Astrocyte of the cerebellum (primary cell): ENCODE data around the gene GAK.

Experiments
- DNase-seq: peaks from one replicate; pipeline ENCODE4 v3.0.0-alpha.2; 2011; ENCODE audit warnings: low read depth
- H3K4me3 ChIP-seq: 2 replicates; pipeline ENCODE4 v1.5.1; 2011; ENCODE audit warnings: mild to moderate bottlenecking, low read depth, low read length, moderate library complexity
- in situ Hi-C: cut with HindIII; loops from 2 replicates; pipeline ENCODE4 v1.10.0; 2017; ENCODE audit warnings: low sequenced_read_pairs
- TF ChIP-seq, protein P1 (sequence below): IDR thresholded peaks from 2 replicates; pipeline ENCODE4 v1.5.1; 2012; ENCODE audit warnings: low read length, low read depth, moderate library complexity, mild to moderate bottlenecking; ENCODE audit errors: missing control alignments

Gene GAK

DNA sequence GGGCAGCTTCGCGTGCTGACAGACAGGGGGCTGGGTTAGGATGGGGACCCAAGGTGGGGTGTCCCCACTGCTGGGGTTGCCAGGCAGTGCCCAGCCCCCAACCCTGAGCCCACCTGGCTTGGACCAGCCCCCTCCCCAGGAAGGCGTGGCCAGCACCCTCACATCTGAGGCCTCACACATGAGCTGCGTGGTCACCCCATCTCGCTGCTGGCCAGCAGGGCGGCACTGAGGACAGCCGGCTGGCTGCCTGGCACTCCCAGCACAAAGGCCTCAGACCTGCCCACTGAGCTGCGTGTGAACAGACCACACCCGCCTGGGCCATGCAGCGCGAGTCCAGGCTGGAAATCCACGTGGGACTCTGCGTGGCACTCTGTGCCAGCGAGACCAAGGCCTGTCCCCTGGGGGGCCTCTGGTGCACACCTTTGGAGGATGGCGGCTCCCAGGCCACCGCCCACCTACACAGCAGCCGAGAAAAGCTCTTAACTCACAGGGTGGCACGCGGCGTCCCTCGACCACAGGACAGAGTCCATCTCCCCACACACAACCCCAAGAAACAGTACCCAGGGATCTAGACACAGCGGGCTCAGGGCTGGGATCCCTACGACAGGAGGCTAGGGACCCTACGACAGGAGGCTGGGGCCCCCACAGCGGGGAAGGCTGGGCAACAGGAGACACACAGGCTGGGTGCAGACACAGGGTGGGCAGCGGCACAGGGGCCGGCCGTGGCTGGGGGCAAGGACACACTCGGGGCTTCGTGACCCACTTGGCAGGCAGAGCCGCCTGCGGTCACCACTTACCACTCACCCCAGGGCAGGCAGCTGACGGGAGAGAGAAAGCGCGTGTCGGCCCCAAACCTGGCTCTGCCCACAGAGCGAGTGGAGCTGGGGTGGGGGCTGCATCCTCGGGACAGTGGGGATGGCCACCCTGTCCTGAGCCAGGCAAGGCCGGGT is 31.4 kb upstream of the GAK start:
- no peak for DNase-seq
- TF ChIP-seq, protein P1, sequence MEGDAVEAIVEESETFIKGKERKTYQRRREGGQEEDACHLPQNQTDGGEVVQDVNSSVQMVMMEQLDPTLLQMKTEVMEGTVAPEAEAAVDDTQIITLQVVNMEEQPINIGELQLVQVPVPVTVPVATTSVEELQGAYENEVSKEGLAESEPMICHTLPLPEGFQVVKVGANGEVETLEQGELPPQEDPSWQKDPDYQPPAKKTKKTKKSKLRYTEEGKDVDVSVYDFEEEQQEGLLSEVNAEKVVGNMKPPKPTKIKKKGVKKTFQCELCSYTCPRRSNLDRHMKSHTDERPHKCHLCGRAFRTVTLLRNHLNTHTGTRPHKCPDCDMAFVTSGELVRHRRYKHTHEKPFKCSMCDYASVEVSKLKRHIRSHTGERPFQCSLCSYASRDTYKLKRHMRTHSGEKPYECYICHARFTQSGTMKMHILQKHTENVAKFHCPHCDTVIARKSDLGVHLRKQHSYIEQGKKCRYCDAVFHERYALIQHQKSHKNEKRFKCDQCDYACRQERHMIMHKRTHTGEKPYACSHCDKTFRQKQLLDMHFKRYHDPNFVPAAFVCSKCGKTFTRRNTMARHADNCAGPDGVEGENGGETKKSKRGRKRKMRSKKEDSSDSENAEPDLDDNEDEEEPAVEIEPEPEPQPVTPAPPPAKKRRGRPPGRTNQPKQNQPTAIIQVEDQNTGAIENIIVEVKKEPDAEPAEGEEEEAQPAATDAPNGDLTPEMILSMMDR = no peak
- in situ Hi-C loops = no loop called here
- no peak overlapping the region for H3K4me3 ChIP-seq

GRCh38 chr4:962231-963208 is 30.4 kb upstream of the GAK start:
- in situ Hi-C loops = no loop called here
- DNase-seq = no peak
- TF ChIP-seq, protein P1 = no peak
- no peak overlapping the region for H3K4me3 ChIP-seq

DNA sequence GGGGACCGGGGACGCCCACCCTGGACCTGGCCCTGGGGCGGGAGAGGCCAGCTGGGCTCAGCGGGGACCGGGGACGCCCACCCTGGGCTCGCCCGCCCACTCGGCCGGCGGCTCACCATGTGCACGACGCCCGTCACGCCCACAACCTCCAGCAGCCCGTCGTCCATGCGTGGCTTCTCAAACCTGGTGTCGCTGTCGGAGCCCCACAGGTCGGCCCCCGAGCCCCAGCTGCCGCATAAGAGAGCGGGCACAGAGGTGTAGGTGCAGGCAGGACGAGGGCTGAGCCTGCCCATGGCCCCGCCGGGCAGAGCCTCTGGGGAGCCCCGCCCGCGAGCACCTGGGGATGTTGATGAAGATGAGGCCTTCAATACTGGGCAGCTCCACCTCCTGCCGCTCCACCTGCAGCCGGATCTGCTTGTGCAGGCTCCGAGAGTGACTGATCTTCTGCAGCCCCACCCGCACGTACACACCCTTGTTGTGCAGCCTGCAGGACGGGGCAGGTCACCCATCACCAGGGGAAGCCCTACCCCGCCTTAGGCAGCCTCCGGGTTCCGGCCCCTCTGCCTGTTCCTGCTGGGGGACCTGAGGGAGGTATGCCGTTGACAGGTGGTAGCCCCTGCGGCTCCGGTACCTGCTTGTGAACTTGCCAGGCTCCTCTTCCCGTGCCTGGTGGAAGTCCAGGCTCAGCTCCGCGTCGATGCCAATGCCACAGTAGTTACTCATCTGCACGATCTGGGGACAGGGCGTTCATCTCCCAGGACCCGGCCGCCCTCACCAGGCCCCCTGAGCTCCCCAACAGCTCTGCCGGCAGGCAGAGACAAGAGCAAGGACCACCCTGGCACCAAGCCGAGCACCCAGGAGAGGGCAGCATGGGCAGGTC is 29.5 kb upstream of the GAK start:
- TF ChIP-seq, protein P1 = no peak
- in situ Hi-C loops = no loop called here
- no peak overlapping the region for H3K4me3 ChIP-seq
- no peak for DNase-seq

DNA sequence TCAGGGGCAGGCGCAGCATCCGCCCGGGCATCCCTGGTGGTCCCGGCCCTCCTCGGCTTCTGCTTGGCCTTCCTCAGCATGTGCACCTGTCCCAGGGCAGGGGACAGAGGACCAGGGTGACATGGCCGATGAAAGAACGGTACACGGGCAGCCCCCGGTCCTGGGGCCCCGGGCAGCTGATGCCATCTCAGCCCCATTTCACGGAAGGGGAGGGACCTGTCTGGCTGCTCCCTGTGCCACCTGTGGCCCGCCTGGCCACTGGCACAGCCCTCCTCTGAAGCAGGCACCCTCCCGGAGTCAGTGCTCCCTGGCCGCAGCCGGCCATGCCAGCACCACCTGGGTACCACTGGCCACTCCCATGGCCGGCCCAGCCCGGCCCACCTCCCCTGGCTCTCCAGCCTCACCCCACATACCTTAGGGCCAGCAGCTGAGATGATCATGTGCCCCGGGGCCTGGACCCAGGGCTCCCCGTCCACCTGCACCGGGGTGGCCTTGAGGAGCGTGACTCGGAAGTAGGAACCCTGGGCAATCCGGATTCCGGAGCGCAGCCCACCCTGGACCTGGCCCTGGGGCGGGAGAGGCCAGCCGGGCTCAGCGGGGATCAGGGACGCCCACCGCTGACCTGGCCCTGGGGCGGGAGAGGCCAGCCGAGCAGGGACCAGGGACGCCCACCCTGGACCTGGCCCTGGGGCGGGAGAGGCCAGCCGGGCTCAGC is 28.7 kb upstream of the GAK start:
- TF ChIP-seq, protein P1 = no peak
- in situ Hi-C loops = no loop called here
- DNase-seq = no peak
- H3K4me3 ChIP-seq = no peak overlapping the region

- no peak overlapping the region for H3K4me3 ChIP-seq
- TF ChIP-seq, protein P1 = no peak
- in situ Hi-C loops = no loop called here
- no peak for DNase-seq
These were observed 28.1 kb upstream of the GAK start for GRCh38 chr4:960140-960635.
